ENCODE measurements around the gene C14orf132.

Gene C14orf132

GRCh38 chr14:96134508-96134907 is 95.3 kb downstream of the C14orf132 start:
- TF ChIP-seq, protein P1, sequence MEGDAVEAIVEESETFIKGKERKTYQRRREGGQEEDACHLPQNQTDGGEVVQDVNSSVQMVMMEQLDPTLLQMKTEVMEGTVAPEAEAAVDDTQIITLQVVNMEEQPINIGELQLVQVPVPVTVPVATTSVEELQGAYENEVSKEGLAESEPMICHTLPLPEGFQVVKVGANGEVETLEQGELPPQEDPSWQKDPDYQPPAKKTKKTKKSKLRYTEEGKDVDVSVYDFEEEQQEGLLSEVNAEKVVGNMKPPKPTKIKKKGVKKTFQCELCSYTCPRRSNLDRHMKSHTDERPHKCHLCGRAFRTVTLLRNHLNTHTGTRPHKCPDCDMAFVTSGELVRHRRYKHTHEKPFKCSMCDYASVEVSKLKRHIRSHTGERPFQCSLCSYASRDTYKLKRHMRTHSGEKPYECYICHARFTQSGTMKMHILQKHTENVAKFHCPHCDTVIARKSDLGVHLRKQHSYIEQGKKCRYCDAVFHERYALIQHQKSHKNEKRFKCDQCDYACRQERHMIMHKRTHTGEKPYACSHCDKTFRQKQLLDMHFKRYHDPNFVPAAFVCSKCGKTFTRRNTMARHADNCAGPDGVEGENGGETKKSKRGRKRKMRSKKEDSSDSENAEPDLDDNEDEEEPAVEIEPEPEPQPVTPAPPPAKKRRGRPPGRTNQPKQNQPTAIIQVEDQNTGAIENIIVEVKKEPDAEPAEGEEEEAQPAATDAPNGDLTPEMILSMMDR (IDR thresholded peaks at IDR 0.05; ENCODE audit: insufficient read depth, low read depth, low read length, missing control alignments), result no peak
- no peak overlapping the region for H3K4me3 ChIP-seq (ENCODE audit: low read length)
- DNase-seq (ENCODE audit: low read depth), result no peak

DNA sequence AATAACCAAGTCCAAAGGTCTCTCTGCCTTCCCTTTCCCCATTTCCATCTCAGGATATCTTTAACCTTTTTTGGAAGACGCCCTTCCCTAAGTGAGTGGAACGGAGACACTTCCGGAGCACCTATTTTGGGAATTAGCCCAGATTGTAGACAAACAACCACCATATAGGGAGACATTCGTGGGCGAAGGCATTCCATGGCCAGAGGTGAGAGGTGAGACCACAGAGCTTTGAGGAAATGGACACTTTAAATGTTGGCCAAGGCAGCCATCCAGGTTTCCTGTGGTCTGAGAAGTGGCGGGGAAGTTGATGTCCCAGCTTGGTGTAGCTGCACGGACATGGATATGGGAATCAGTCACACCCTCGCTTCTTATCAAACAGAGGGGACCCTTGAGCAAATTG is 96.1 kb downstream of the C14orf132 start:
- no peak overlapping the region for H3K4me3 ChIP-seq (ENCODE audit: low read length)
- TF ChIP-seq, protein P1 (IDR thresholded peaks at IDR 0.05; ENCODE audit: insufficient read depth, low read depth, low read length, missing control alignments), result no peak
- no peak for DNase-seq (ENCODE audit: low read depth)

GRCh38 chr14:96136371-96137005 is 97.3 kb downstream of the C14orf132 start:
- no peak overlapping the region for H3K4me3 ChIP-seq (ENCODE audit: low read length)
- TF ChIP-seq, protein P1 (IDR thresholded peaks at IDR 0.05; ENCODE audit: insufficient read depth, low read depth, low read length, missing control alignments), result no peak
- DNase-seq (ENCODE audit: low read depth), result peak; percentile 23

DNA sequence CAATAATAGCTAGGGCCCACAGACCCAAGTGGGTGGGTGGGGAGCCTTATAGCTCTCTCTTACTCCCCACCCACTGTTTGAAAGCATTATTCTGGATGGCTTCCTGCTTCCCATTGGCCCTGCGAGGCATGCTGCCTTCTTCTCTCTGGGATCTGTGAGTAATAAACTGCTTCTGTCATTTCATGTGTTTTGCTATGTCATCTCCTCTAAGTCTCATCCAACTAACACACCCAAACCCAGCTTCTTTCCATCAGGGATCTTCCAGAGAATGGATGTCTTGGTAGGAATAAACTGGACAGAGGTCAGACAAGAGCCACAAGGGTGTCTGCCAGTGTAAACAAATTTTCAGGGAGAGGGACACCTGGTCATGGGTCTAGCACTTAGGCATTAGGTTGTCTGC is 99.1 kb downstream of the C14orf132 start:
- H3K4me3 ChIP-seq (ENCODE audit: low read length), result no peak overlapping the region
- no peak for DNase-seq (ENCODE audit: low read depth)
- TF ChIP-seq, protein P1 (IDR thresholded peaks at IDR 0.05; ENCODE audit: insufficient read depth, low read depth, low read length, missing control alignments), result no peak

DNA sequence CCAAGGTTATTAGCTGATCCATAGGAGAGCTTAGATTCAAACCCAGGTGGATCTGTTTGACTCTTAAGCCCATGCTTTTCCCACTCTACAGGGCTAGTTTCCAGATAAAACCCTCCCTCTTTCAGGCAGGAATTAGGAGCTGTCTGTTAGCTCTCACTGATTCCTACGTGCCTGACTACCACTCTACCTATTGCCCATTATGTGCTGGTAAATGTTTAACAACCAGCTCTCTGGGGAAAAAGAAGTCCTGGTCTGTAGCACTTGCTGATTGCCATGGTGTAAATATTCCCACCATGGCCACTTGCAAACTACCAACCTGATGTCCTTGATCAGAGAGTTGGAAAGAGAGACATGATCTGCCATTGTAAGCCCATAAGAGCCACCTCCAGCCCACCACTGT is 100.0 kb downstream of the C14orf132 start:
- no peak overlapping the region for H3K4me3 ChIP-seq (ENCODE audit: low read length)
- TF ChIP-seq, protein P1 (IDR thresholded peaks at IDR 0.05; ENCODE audit: insufficient read depth, low read depth, low read length, missing control alignments), result no peak
- DNase-seq (ENCODE audit: low read depth), result no peak

DNA sequence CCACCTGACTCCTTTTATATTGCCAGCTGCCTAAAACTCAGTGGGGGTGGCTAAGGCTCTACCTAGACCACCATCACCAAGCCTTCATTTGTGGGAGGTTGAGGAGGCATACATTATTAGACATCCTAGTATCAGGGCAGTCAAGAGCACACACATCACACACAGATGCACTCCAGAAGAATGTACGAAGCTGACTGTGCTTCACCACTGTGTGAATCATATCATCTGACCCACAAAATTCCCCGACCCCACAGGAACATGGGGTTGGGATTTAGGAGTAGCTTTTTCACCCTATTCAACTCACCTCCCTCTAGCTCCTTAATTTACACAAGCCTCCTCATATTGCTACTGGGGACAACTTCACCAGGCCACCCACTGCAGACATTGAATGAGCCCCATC is 100.7 kb downstream of the C14orf132 start:
- no peak overlapping the region for H3K4me3 ChIP-seq (ENCODE audit: low read length)
- TF ChIP-seq, protein P1 (IDR thresholded peaks at IDR 0.05; ENCODE audit: insufficient read depth, low read depth, low read length, missing control alignments), result no peak
- DNase-seq (ENCODE audit: low read depth), result no peak

DNA sequence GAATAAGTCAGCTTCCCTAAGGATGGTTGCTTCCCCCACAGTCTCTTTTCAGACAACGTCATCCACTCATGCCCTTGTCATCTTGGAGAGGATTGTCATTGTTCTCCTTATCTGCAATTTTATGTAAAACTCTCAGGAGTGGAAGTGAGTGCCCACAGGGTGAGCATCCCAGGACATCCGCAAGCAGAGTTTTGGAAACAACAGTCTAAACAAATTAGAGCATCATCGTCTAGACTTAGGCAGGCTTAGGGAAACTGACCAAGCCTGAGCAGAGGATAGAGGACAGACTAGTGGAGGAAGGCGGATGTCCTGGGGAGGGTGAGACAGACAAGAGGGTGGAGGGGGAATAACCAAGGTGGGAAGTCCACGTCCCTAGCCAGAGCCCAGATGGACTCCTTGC is 101.8 kb downstream of the C14orf132 start:
- no peak overlapping the region for H3K4me3 ChIP-seq (ENCODE audit: low read length)
- TF ChIP-seq, protein P1 (IDR thresholded peaks at IDR 0.05; ENCODE audit: insufficient read depth, low read depth, low read length, missing control alignments), result no peak
- no peak for DNase-seq (ENCODE audit: low read depth)
